Astrocyte (in vitro differentiated cells and primary cell): Measurements from ENCODE around the gene DCUN1D4.

Experiments used
- EZH2 ChIP-seq: IDR thresholded peaks from 2 replicates; pipeline ENCODE4 v1.6.1; 2012; ENCODE audit warnings: mild to moderate bottlenecking, low read length, inconsistent platforms; ENCODE audit not compliant: insufficient read depth
- TF ChIP-seq, protein P1 (sequence below): IDR thresholded peaks from 2 replicates; pipeline ENCODE4 v1.5.1; 2011; ENCODE audit warnings: low read depth, mild to moderate bottlenecking, inconsistent platforms, low read length, moderate library complexity; ENCODE audit not compliant: insufficient read depth

DNA sequence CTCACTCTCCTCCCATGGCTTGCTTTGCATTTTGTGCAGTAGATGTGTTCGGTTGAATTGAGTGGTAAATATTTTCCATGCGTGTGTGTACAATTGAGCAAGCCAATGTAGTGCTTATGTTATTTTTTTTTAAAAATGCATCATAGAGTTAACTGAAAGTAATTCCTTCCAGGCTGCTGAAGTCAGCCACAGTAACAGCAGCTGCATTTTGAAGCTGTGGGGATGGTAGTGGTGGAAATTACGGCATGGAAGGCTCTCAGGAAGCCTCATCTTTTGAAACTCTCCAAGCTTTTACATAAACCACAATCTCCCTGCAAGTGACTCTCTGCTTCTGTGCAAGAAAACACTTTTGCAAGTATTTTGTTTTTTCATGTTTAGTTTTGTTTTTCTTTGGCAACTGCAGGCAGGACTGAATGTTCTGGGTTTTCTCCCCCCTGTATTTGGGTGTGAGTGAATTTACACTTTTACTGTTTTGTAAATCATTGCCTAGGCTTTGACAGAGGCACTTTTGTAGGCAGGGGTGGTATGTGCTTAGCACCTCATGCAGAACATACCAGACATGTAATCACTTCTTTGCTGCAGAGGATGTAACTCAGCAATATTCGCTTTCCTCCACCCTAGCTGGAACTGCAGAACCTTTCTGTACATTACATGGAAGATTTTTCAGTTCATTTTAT lies 121.0 kb downstream of the DCUN1D4 start:
- TF ChIP-seq, protein P1, sequence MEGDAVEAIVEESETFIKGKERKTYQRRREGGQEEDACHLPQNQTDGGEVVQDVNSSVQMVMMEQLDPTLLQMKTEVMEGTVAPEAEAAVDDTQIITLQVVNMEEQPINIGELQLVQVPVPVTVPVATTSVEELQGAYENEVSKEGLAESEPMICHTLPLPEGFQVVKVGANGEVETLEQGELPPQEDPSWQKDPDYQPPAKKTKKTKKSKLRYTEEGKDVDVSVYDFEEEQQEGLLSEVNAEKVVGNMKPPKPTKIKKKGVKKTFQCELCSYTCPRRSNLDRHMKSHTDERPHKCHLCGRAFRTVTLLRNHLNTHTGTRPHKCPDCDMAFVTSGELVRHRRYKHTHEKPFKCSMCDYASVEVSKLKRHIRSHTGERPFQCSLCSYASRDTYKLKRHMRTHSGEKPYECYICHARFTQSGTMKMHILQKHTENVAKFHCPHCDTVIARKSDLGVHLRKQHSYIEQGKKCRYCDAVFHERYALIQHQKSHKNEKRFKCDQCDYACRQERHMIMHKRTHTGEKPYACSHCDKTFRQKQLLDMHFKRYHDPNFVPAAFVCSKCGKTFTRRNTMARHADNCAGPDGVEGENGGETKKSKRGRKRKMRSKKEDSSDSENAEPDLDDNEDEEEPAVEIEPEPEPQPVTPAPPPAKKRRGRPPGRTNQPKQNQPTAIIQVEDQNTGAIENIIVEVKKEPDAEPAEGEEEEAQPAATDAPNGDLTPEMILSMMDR, result no peak
- no peak for TF ChIP-seq EZH2
